Erythroblast (primary cell): ENCODE measurements around the gene ADAMTS9.

Experiments
- GATA1 ChIP-seq: IDR thresholded peaks from 2 replicates; pipeline ENCODE4 v1.6.1; 2011; ENCODE audit warnings: low read depth, mild to moderate bottlenecking, control low read depth, low read length, moderate library complexity
- POLR2A ChIP-seq: IDR thresholded peaks from 2 replicates; pipeline ENCODE4 v1.6.1; 2011; ENCODE audit warnings: mild to moderate bottlenecking, low read length

- TF ChIP-seq POLR2A = no peak
- no peak for TF ChIP-seq GATA1
Observed at GRCh38 chr3:64488939-64489338, 198.9 kb downstream of the ADAMTS9 start.
